ENCODE data around the gene SCUBE2.

GRCh38 chr11:9092072-9092471 lies 673 bp upstream of the SCUBE2 start:
- TF ChIP-seq CTCF (IDR thresholded peaks at IDR 0.05; ENCODE audit: low read depth, low read length) = no peak
- no peak for TF ChIP-seq POLR2A (IDR thresholded peaks at IDR 0.05; ENCODE audit: extremely low read depth, insufficient read length)
- no peak for TF ChIP-seq MAX (IDR thresholded peaks at IDR 0.05; ENCODE audit: low read depth, low read length)
